HG02571 (cell line): ENCODE results near the gene CYP21A2.

Experiments
- ATAC-seq: cut with Tn5 transposase; IDR thresholded peaks from one replicate; pipeline ENCODE4 v1.9.1; 2021; ENCODE audit warnings: mild to moderate bottlenecking, moderate library complexity; ENCODE audit not compliant: unreplicated experiment

CYP21A2 gene

DNA sequence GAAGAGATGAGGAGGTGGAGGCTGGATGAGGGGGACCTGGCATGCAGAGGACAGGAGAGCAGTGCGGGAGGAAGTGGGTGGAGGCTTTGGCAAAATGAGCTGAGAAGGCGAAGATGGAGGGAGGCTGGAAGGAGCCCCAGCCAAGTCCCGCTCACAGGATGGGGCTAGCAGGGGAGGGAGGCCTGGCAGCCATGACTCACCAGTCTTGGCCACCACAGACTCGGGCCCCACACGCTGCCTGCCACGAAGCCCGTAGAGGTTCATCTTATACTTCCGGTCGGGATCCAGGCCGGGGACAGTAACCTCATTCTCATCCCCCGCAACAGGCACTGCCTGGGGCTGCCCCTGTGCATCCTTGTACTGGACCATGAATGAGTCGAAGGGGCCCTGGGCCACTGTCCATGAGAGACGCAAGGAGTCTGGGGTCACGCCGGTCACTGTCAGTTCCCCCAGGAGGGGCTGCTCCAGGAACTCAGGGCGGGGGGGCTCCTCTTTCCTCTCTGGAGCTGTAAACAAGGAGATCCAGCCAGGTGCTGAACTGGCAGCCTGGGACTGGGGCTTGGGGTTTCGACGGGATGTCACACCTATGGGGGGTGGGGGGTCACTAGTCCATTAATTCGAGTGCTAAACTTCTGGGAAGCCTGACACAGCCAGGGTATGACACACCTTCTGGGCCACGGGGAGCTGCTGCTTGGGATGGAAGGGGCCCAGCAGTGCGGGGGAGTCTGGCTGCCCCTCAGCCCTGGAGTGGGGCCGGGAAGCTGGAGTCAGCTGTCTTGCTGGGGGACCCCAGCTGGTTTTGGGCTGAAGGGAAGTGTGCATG, 43.2 kb downstream of the CYP21A2 start:
- no peak for ATAC-seq

DNA sequence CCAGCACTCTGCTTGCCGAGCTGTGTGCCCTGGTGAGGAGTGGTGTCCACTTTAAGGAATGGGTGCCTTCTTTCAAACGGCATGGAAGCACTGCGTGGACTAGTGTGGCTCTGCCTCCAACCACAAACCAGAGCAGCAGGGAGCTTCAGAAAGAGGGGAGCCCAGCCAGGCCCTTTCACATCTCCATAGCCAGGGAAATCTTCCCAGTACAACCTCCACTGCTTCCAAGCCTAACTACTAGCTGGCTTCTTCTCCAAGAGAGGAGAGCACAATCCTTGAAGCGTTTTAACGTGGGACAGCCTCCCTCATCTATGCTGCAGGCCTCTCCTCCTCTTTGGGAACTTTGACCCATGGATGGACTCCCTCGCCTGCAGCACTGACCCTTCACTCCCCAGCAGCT, 44.3 kb downstream of the CYP21A2 start:
- ATAC-seq = no peak

DNA sequence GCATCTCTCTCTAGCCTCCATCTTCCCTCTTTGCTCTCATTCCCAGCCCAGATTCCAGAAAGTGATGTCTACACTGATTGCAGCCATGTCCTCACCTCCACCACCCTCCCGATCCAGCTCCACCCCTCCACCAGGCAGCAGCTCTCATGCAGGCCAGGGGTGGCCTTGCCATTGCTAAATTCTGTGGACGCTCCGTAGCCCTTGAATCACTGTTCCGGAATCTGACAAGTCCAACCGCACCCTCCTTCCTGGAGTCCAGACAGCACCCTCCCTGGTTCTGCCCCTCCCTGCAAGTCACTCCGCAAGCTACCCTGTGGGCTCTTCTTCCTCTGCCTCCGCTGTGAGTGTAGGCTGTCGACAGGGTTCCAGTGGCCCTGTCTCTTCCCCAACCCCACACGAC, 44.7 kb downstream of the CYP21A2 start:
- no peak for ATAC-seq

DNA sequence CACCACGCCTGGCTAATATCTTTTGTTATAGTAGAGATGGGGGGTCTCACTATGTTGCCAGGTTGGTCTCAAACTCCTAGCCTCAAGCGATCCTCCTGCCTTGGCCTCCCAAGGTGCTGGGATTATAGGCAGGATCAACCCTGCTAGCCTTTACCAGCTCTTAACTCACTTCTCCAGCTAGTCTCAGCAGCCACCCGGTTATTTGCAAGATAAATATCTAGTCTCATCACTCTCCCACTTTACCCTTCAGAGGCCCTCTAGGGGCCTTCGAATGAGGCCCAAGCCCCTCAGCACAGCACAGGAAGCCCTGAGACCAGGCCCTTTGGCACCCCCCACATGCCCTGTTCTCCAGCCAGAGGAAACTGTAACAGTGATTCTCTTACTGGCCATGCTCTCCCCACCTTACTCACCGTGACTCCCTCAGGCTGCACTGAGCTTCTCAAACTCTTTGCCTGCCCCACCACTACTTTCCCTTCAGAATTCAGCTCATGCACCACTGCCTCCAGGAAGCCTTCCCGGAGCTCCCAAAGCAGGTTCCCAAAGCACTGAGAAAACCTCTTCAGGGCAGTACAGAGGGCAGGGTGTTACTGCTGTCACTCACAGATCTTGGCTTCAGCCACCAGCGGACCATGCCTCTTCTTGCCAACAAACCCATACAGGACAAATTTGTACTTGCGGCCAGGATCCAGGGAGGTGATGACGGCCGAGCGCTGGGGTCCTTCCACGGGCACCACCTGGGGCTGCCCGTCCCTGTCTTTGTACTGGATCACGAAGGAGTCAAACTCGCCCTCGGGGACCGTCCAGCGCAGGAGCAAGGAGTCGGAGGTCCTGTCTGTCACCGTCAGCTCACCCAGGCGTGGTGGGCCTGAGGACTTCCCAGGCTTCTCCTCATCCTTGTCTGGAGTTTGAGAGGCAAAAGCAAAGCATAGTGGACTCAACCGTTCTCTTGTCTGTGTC, 45.9 kb downstream of the CYP21A2 start:
- ATAC-seq = no peak

DNA sequence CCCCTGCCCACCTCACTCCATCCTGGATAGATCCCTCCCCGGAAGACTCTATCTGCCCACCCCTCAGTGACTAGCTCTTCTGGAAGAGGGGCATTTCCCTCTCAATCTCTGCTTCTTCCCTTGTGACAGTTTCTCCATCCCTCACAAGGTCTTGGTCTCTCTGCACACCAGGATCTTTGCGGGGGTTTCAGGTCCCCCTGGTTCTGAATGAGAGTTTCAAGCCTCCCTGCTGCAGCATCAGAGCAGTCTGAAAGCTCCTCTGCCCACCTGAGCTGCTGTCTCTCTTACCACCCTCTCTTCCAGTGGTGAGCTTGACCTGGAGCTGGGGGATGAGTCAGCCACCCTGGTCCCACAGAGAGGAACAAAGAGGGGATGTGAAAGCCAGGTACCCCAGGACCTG, 46.6 kb downstream of the CYP21A2 start:
- no peak for ATAC-seq

DNA sequence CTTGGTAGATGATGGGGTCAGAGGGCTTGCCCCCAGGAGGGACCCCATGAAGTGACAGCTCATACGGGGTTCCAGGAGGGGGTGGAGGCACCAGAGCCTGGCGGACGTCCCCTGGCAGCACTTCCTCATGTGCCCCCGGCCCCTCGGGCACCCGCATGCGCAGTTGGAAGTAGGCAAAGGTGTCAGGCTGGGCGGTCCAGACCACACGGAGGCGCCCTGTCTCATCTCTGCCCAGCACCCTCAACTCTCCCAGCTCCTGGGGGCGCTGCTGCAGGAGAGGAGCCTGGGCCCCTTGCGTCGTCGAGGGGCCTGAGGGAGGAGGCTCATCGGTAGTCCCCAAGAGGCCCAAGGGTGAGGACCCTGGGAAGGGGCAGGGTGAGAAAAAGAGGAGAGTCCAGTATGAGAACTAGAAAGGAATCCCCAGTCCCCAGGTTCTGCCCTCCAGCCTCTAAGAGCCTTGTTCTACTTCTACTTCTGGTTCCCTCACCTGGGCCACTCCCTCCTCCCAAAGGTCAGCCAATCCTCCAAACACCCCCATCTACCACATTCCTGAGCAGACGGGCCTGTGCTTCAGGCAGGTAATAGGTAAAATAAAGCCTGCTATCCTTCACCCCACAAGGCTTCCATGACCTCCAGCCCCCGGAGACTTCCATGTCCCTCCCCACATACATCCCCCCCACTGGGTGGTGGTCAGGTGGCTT, 47.7 kb downstream of the CYP21A2 start:
- no peak for ATAC-seq

DNA sequence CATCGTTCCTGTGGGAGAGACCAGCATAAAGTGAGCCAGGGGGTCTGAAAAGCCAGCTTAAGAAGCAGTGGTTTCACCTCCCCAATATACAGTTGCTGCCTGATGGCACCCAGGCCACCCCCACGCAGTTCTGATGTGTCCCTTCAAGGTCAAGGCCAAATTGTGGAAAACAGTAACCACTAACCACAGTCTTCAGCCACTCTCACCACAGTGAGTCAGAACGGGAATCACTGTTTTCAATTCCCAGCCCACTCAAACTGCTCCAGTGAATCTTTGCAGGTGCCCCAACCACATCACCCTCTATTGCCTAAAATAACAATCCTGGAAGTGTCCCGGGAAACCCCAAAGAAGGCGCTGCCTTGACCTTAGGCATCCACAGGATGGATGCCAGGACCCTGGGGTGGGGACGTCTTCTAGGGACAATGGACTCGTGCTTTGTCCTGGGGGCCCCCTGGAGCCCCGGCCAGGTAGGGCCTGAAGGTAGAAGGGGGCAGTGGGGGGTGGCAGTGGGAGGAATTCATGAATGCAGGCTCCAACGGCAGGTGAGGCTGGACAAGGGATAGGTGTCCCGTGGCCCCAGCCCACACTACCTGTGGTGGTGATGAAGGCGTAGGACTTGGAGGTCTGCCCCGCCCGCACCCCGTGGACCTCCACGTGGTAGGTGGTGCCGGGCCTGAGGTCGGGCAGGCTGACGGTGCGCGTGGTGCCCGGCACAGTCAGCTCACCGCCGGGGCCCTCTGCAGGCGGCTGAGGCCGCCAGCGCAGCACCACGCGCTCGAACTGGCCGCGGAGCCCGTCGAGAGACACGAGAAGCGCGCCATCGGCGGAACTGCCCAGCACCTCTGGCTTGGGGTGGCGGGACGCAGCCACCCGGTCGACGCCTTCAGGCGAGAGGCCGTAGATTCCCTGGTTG, 48.7 kb downstream of the CYP21A2 start:
- peak; percentile 65 for ATAC-seq

DNA sequence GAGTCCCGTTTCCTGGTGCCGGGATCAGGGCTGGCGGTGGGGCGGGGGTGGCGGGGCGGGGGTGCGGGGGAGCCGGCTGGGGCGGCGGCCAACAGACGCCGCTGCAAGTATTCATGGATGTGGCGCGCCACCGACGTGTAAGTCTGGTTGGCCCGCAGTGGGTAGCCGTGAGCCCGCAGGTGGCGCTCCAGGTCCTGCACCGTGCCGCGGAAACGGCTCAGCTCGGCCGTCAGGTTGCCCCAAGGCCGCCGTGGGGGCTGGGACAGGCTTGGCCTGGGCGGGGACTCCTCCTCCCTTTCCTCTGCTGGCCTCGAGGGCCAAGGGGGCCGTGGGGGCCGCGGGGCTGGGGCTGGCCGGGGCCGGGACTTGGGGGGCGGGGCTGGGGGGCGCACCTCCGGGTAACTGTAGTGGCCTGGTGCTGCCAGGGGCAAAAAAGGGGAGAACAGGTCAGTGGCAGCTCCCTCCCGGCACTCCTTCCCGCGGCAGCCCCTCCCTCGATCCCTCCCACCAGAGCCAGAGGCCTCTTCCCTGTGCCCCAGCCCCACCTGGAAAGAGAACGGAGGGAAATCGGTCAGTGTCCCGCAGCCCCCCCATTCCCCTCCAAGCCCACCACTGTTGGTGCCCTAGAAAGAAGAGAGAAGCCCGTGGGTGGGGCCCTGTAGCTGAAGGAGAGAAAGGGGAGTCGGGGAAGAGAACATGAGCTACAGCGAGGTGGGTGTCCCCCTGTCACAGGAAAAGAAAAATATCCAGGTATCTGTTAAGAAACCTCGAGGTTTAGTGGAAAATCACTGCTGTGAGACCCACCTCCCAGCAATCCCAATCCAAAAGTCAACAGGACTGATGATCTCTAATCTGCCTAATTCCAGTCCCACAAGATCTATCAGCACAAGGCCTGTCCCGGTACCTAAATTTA, 49.6 kb downstream of the CYP21A2 start:
- no peak for ATAC-seq

DNA sequence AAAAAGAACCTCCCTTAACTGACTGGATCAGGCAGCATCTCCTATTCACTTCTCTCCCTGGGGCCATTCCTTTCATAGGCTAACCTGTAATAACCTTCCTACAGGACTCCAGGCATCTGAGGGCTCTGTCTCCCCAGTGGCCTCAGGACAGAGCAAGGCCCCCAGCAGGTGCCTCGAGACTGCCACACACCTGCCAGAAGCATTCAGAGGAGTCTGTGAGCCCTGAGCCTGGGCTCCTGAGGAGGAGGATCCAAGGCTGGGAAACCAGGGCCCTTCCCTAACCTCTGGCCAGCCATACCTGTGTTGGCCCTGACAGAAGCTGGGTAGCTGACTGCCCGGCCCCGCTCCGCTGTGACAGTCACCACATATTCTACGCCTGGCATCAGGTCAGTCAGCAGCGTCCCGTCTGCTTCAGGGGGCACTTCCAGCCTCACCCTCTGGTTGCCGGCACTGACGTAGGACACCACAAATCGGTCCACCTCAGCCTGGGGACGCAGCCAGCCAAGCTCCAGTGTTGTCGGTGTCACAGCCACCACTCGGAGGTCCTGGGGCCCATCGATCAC, 50.4 kb downstream of the CYP21A2 start:
- no peak for ATAC-seq

DNA sequence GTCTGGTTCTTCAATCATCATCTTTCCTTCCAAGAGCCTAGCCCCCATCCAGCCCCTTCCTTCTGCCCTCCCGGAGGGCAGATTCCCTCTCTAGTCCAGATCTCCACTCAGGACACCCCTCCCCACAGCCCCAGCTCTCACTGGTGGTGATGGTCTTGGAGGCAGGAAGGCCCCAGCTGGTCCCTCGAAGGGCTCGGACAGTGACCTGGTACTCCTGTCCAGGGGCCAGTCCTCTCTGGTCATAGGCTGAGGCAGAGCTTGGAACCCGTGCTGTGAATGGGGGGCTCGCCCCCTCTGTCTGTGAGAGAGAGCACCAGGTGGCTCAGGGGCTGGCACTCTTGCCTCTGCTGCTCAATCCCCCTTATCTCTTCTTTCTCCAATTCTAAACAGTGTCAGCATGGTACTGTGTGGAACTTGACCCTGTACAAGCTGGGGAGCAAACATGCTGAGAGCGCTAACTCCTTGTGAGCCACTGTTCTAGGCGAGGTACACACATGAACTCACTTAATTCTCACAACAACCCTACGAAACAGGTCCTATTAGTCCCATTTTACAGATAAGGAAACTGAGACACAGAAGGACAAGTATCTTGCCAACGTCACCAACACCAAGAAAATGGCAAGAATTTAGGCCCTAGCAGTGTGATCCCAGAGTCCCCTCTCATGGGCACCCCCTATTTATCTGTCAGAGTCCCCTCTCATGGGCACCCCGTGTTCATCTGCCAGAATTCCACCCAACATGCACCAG, 51.0 kb downstream of the CYP21A2 start:
- ATAC-seq = no peak
